GM23248 (cell line): ENCODE measurements around the gene LMNTD1. TPM values are rescaled to one million over a fixed set of nuclear protein-coding genes. Genes with fewer than 3 reads are reported as not detected.

ENCODE experiments used
- DNase-seq: peaks from one replicate; pipeline ENCODE4 v3.0.0-alpha.2; 2015
- H2AFZ ChIP-seq: fragments of 200-600 bp; sonication (generic); 2 replicates; pipeline ENCODE4 v1.6.1; 2016; ENCODE audit warnings: antibody characterized with exemption
- H3F3A ChIP-seq: fragments of 200-600 bp; sonication (generic); 2 replicates; pipeline ENCODE4 v1.6.1; 2016; ENCODE audit warnings: mild to moderate bottlenecking, antibody characterized with exemption, mixed run types; ENCODE audit not compliant: insufficient read depth
- H3K27ac ChIP-seq: fragments of 200-600 bp; sonication (generic); 2 replicates; pipeline ENCODE4 v1.5.1; 2016; ENCODE audit warnings: mild to moderate bottlenecking
- H3K27me3 ChIP-seq: fragments of 200-600 bp; sonication (generic); replicated peaks from 2 replicates; pipeline ENCODE4 v1.6.1; 2016; ENCODE audit warnings: mild to moderate bottlenecking; ENCODE audit not compliant: insufficient read depth
- H3K36me3 ChIP-seq: fragments of 200-600 bp; sonication (generic); 2 replicates; pipeline ENCODE4 v1.6.1; 2016; ENCODE audit warnings: low read depth, mild to moderate bottlenecking
- H3K4me1 ChIP-seq: fragments of 200-600 bp; sonication (generic); 2 replicates; pipeline ENCODE4 v1.6.1; 2016; ENCODE audit warnings: mild to moderate bottlenecking; ENCODE audit not compliant: insufficient read depth
- H3K4me2 ChIP-seq: fragments of 200-600 bp; sonication (generic); one replicate; pipeline ENCODE4 v1.6.1; 2016; ENCODE audit warnings: mild to moderate bottlenecking; ENCODE audit not compliant: unreplicated experiment
- H3K4me3 ChIP-seq: fragments of 200-600 bp; sonication (generic); 2 replicates; pipeline ENCODE4 v1.5.1; 2016; ENCODE audit warnings: mild to moderate bottlenecking
- H3K79me2 ChIP-seq: fragments of 200-600 bp; sonication (generic); 2 replicates; pipeline ENCODE4 v1.6.1; 2016; ENCODE audit warnings: mild to moderate bottlenecking; ENCODE audit not compliant: insufficient read depth
- H3K9ac ChIP-seq: fragments of 200-600 bp; sonication (generic); 2 replicates; pipeline ENCODE4 v1.6.1; 2016; ENCODE audit warnings: mild to moderate bottlenecking
- H3K9me2 ChIP-seq: fragments of 200-600 bp; sonication (generic); 2 replicates; pipeline ENCODE4 v1.6.1; 2016; ENCODE audit warnings: mixed run types, mild to moderate bottlenecking, moderate library complexity; ENCODE audit not compliant: insufficient read depth
- H3K9me3 ChIP-seq: fragments of 200-600 bp; sonication (generic); one replicate; pipeline ENCODE4 v1.6.1; 2017; ENCODE audit warnings: low read depth
- H4K20me1 ChIP-seq: fragments of 200-600 bp; sonication (generic); 2 replicates; pipeline ENCODE4 v1.6.0; 2016; ENCODE audit not compliant: insufficient read depth
- EZH2 ChIP-seq: fragments of 200-600 bp; sonication (generic); IDR thresholded peaks from 2 replicates; pipeline ENCODE4 v1.6.1; 2018; ENCODE audit warnings: antibody characterized with exemption, mild to moderate bottlenecking; ENCODE audit not compliant: insufficient read depth, poor library complexity, severe bottlenecking
- EZH2phosphoT487 ChIP-seq: fragments of 200-600 bp; sonication (generic); IDR thresholded peaks from 2 replicates; pipeline ENCODE4 v1.6.1; 2018; ENCODE audit warnings: antibody characterized with exemption, moderate library complexity, mild to moderate bottlenecking, low read depth; ENCODE audit not compliant: insufficient read depth
- WGBS, 2 experiments: methylation state at CpG; one replicate each; pipeline ENCODE4 v1.1.6; 2015 to 2017; ENCODE audit warnings: low lambda C conversion rate in 2 of 2, low coverage in 1 of 2; ENCODE audit errors: missing lambda C conversion rate in 2 of 2; 5-methylcytosine and 5-hydroxymethylcytosine counted together
- in situ Hi-C: fragments of 300-500 bp; cut with MboI; formaldehyde crosslinking; loops from 2 replicates; pipeline ENCODE4 v1.15.0; 2020
- polyA plus RNA-seq: library from polyadenylated mRNA; unstranded; fragments of >200 nt; fragmentation: Nextera tagmentation; extraction: Ambion mirVana; gene quantifications from 2 replicates; pipeline ENCODE4 v1.2.1, GENCODE V29; 2016
- total RNA-seq: library from RNA; depleted of rRNA; stranded (reverse); fragments of >200 nt; shearing (Covaris generic); gene quantifications from 2 replicates; pipeline ENCODE4 v1.2.3, GENCODE V29; 2014

LMNTD1 gene
- total and polyA plus RNA-seq, 2 experiments from 2014 or later, result 0.43 to 0.58 TPM

GRCh38 chr12:25496098-25496587 lies 56.9 kb downstream of the LMNTD1 start:
- H3K4me2 ChIP-seq, result peak overlapping the region; percentile 33

GRCh38 chr12:25495331-25496097 lies 57.6 kb downstream of the LMNTD1 start:
- 20 to 36% methylated on average over 1 of the region's 1 CpG for WGBS, 2 experiments
- H3K4me1 ChIP-seq, result peaks cover 26% of the 10 kb centered on the region
- H3F3A ChIP-seq, result peaks cover 22% of the 10 kb centered on the region
- H3K9me3 ChIP-seq, result no peaks in the 10 kb centered on the region
- peak overlapping the region; percentile 55 for H3K27ac ChIP-seq
- peak; percentile 85 for DNase-seq
- 0 out of 2 replicates have a peak overlapping the region, but pooled peaks have one; percentile 3 for H3K9ac ChIP-seq
- no peaks in the 10 kb centered on the region for H4K20me1 ChIP-seq
- no peaks in the 10 kb centered on the region for H3K79me2 ChIP-seq
- H2AFZ ChIP-seq, result no peak overlapping the region
- H3K9me2 ChIP-seq, result no peaks in the 10 kb centered on the region
- peak overlapping the region; percentile 33 for H3K4me2 ChIP-seq
- no peaks in the 10 kb centered on the region for H3K36me3 ChIP-seq
- no peak for TF ChIP-seq EZH2phosphoT487
- no peak for TF ChIP-seq EZH2
- H3K27me3 ChIP-seq, result no peaks in the 10 kb centered on the region
- in situ Hi-C loops, result no loop called here
- no peak overlapping the region for H3K4me3 ChIP-seq

More at GRCh38 chr12:25496098-25496587, 56.9 kb downstream of the LMNTD1 start:
- H3K27me3 ChIP-seq, result no peaks in the 10 kb centered on the region
- no peaks in the 10 kb centered on the region for H3K9me3 ChIP-seq
- H4K20me1 ChIP-seq, result no peaks in the 10 kb centered on the region
- peak; percentile 75 for DNase-seq
- no peak overlapping the region for H2AFZ ChIP-seq
- in situ Hi-C loops, result no loop called here
- H3K36me3 ChIP-seq, result no peaks in the 10 kb centered on the region
- no peak for TF ChIP-seq EZH2phosphoT487
- TF ChIP-seq EZH2, result no peak
- H3K4me1 ChIP-seq, result peaks cover 32% of the 10 kb centered on the region
- WGBS, 2 experiments, result 23 to 24% methylated on average over 5 of the region's 5 CpGs
- H3K79me2 ChIP-seq, result no peaks in the 10 kb centered on the region
- H3K27ac ChIP-seq, result peak overlapping the region; percentile 55
- H3F3A ChIP-seq, result peaks cover 26% of the 10 kb centered on the region
- peak overlapping the region; percentile 3; the same call in 1 of the 2 replicates for H3K9ac ChIP-seq
- H3K4me3 ChIP-seq, result no peak overlapping the region
- H3K9me2 ChIP-seq, result no peaks in the 10 kb centered on the region

- 61 to 62% methylated on average over 2 of the region's 2 CpGs for WGBS, 2 experiments
- in situ Hi-C loops, result no loop called here
- Histone ChIP-seq H3K4me2 (peak overlapping the region; percentile 33), H3K9ac (no peak overlapping the region), H3K4me1 (peaks cover 24% of the 10 kb centered on the region), H3K4me3 (no peak overlapping the region), H3K27me3 (no peaks in the 10 kb centered on the region), H3F3A (peaks cover 22% of the 10 kb centered on the region), H2AFZ (no peak overlapping the region), H3K9me3 (no peaks in the 10 kb centered on the region), H3K9me2 (no peaks in the 10 kb centered on the region), H3K36me3 (no peaks in the 10 kb centered on the region), H3K27ac (no peak overlapping the region), H4K20me1 (no peaks in the 10 kb centered on the region), H3K79me2 (no peaks in the 10 kb centered on the region)
- TF ChIP-seq EZH2phosphoT487, result no peak
- no peak for TF ChIP-seq EZH2
- no peak for DNase-seq
Measured at GRCh38 chr12:25494926-25495325, 58.2 kb downstream of the LMNTD1 start.

- Histone ChIP-seq H2AFZ (no peak overlapping the region), H3K4me2 (no peak overlapping the region), H3F3A (peaks cover 22% of the 10 kb centered on the region), H3K36me3 (no peaks in the 10 kb centered on the region), H3K27me3 (no peaks in the 10 kb centered on the region), H3K4me3 (no peak overlapping the region), H3K79me2 (no peaks in the 10 kb centered on the region), H3K4me1 (peaks cover 24% of the 10 kb centered on the region), H3K9me2 (no peaks in the 10 kb centered on the region), H4K20me1 (no peaks in the 10 kb centered on the region), H3K27ac (no peak overlapping the region), H3K9ac (no peak overlapping the region), H3K9me3 (no peaks in the 10 kb centered on the region)
- TF ChIP-seq EZH2phosphoT487 (no peak), EZH2 (no peak)
- in situ Hi-C loops, result no loop called here
- DNase-seq, result no peak
- 73 to 80% methylated on average over 3 of the region's 3 CpGs for WGBS, 2 experiments
Measured at GRCh38 chr12:25493682-25494081, 59.4 kb downstream of the LMNTD1 start.
